ENCODE results near the gene ZBTB49.

DNA sequence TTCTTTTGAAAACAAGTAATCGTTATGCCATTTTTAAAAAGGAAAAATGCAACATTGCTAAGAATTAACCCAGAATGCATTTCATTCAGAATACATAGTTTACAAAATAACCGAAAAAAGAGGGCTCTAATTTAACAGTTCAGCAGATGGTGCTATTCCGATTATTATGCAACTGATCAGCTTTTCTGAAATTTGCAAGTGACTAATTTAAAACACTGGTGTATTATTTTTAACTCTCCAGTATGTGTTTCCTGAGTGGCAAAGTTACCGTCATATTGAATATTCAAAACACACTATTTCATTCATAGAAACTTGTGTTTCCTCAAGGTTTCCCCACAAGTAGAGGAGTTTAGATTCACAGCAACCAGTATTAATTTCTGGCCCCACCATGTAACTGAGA is 21.1 kb downstream of the ZBTB49 start:
- TF ChIP-seq, protein P1, sequence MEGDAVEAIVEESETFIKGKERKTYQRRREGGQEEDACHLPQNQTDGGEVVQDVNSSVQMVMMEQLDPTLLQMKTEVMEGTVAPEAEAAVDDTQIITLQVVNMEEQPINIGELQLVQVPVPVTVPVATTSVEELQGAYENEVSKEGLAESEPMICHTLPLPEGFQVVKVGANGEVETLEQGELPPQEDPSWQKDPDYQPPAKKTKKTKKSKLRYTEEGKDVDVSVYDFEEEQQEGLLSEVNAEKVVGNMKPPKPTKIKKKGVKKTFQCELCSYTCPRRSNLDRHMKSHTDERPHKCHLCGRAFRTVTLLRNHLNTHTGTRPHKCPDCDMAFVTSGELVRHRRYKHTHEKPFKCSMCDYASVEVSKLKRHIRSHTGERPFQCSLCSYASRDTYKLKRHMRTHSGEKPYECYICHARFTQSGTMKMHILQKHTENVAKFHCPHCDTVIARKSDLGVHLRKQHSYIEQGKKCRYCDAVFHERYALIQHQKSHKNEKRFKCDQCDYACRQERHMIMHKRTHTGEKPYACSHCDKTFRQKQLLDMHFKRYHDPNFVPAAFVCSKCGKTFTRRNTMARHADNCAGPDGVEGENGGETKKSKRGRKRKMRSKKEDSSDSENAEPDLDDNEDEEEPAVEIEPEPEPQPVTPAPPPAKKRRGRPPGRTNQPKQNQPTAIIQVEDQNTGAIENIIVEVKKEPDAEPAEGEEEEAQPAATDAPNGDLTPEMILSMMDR (conservative IDR thresholded peaks at IDR 0.05; ENCODE audit: low read length): 0 out of 2 replicates have a peak, but pooled peaks have one; percentile 15
- TF ChIP-seq EZH2phosphoT487 (IDR thresholded peaks at IDR 0.05; ENCODE audit: borderline replicate concordance): no peak
